Gastroesophageal sphincter (tissue), 3 donors: ENCODE data around the gene PSAPL1.

ENCODE experiments used
- EP300 ChIP-seq: sonication (generic); formaldehyde crosslinking; IDR thresholded peaks from one replicate; pipeline ENCODE4 v1.6.1; 2017; ENCODE audit warnings: antibody characterized with exemption, mild to moderate bottlenecking
- POLR2A ChIP-seq, 2 donors: fragments of 450-650 bp; IDR thresholded peaks; one replicate each; pipeline ENCODE4 v1.6.1; 2017; ENCODE audit warnings: antibody characterized with exemption in 2 of 2, mild to moderate bottlenecking in 2 of 2, moderate library complexity in 1 of 2
- TF ChIP-seq, protein P1 (sequence below), 4 experiments: fragments of 200-600 bp in 2 of 4; fragments of 450-650 bp in 2 of 4; sonication (generic) in 1 of 4; IDR thresholded peaks; one replicate each; pipeline ENCODE4 v1.5.1; 2017 to 2019; ENCODE audit warnings: antibody characterized with exemption in 4 of 4, mild to moderate bottlenecking in 2 of 4, moderate library complexity in 2 of 4

DNA sequence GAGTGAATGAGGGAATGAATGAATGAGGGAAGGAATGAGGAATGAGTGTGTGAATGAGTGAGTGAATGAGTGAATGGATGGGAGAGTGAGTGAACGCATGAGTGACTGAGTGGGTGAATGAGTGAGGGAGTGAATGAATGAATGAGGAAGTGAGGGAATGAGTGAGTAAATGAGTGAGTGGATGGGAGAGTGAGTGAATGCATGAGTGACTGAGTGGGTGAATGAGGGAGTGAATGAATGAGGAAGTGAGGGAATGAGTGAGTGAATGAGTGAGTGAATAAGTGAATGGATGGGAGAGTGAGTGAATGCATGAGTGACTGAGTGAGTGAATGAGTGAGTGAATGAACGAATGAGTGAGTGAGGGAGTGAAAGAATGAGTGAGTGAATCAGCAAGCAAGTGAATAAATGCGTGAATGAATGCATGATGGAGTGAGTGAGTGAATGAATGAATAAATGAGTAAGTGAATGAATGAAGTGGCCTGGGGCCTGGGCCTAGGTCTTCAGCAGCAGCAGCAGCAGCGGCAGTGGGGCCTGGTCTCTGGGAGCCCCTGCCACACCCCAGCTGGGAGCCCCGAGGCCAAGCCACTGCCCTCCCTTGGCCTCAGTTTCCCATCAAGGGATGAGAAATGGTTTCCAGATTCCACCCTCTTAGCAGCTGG lies 16.2 kb upstream of the PSAPL1 start:
- TF ChIP-seq, protein P1, sequence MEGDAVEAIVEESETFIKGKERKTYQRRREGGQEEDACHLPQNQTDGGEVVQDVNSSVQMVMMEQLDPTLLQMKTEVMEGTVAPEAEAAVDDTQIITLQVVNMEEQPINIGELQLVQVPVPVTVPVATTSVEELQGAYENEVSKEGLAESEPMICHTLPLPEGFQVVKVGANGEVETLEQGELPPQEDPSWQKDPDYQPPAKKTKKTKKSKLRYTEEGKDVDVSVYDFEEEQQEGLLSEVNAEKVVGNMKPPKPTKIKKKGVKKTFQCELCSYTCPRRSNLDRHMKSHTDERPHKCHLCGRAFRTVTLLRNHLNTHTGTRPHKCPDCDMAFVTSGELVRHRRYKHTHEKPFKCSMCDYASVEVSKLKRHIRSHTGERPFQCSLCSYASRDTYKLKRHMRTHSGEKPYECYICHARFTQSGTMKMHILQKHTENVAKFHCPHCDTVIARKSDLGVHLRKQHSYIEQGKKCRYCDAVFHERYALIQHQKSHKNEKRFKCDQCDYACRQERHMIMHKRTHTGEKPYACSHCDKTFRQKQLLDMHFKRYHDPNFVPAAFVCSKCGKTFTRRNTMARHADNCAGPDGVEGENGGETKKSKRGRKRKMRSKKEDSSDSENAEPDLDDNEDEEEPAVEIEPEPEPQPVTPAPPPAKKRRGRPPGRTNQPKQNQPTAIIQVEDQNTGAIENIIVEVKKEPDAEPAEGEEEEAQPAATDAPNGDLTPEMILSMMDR (IDR thresholded peaks at IDR 0.05), result no peak
- TF ChIP-seq EP300, result no peak
- no peak for TF ChIP-seq POLR2A (IDR thresholded peaks at IDR 0.05)
